ENCODE data around the gene CMTM4. TPM values are rescaled to one million over a fixed set of nuclear protein-coding genes. Genes with fewer than 3 reads are reported as not detected.
A peak's percentile ranks its signal among the peaks of the same experiment; 100 is the strongest.
"Not testable (repeated sequence)": the region's sequence is repeated elsewhere in the genome, so short reads cannot be mapped to it uniquely, and the experiment has no call there.

CMTM4 gene
- total RNA-seq, 6 experiments from 2014 or later = 5.1 to 14.8 (median 8.0) TPM

DNA sequence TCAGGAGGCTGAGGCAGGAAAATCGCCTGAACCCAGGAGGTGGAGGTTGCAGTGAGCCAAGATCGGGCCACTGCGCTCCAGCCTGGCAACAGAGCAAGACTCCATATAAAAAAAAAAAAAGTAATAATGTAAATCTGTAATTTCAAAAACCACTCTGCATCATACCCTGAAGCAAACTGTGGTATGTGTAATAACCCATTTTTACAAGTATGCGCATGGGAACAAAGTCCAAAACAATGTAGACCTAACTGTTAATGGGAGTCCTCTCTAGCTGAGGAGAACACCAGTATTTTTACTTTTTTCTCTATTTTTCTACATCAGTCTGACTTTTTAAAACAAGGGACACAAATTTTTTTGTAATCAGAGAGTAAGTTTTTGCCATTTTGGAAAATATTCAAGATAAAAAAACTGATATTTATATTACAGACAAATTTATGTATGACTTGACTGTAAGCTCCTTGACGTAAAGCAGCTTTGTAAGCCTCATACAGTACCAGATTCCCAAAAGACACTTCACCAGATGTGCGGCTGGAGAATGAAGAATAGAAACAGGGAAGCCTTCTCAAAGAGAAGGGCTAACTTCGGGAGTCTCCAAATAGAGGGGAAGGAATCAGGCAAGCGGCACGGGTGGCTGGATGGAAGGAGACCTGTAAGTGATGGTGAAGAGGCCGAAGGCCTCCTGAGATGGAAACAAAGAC, 25.7 kb downstream of the CMTM4 start:
- H3K9me3 ChIP-seq = no peaks in the 10 kb centered on the region
- H3K27me3 ChIP-seq = no peaks in the 10 kb centered on the region
- no peaks in the 10 kb centered on the region for H3K36me3 ChIP-seq
- H3K4me1 ChIP-seq = no peaks in the 10 kb centered on the region
- no peak overlapping the region for H3K4me3 ChIP-seq
- ATAC-seq (no peak), DNase-seq (peak in 1 of 3 donors; percentile 9)
- H3K27ac ChIP-seq = no peak overlapping the region
- intact Hi-C loops (cut with DNase I) = loop anchor here in 1 of 2 donors (10.0 kb wide), 1 partner anchor 54 kb away; no protein-coding TSS in a partner anchor
- no peak for TF ChIP-seq POLR2A (IDR thresholded peaks at IDR 0.05)
- TF ChIP-seq, protein P1, sequence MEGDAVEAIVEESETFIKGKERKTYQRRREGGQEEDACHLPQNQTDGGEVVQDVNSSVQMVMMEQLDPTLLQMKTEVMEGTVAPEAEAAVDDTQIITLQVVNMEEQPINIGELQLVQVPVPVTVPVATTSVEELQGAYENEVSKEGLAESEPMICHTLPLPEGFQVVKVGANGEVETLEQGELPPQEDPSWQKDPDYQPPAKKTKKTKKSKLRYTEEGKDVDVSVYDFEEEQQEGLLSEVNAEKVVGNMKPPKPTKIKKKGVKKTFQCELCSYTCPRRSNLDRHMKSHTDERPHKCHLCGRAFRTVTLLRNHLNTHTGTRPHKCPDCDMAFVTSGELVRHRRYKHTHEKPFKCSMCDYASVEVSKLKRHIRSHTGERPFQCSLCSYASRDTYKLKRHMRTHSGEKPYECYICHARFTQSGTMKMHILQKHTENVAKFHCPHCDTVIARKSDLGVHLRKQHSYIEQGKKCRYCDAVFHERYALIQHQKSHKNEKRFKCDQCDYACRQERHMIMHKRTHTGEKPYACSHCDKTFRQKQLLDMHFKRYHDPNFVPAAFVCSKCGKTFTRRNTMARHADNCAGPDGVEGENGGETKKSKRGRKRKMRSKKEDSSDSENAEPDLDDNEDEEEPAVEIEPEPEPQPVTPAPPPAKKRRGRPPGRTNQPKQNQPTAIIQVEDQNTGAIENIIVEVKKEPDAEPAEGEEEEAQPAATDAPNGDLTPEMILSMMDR (IDR thresholded peaks at IDR 0.05) = no peak
- WGBS (ENCODE audit: insufficient coverage, low coverage, low lambda C conversion rate, missing lambda C conversion rate) = 93% methylated on average over 9 of the region's 10 CpGs

DNA sequence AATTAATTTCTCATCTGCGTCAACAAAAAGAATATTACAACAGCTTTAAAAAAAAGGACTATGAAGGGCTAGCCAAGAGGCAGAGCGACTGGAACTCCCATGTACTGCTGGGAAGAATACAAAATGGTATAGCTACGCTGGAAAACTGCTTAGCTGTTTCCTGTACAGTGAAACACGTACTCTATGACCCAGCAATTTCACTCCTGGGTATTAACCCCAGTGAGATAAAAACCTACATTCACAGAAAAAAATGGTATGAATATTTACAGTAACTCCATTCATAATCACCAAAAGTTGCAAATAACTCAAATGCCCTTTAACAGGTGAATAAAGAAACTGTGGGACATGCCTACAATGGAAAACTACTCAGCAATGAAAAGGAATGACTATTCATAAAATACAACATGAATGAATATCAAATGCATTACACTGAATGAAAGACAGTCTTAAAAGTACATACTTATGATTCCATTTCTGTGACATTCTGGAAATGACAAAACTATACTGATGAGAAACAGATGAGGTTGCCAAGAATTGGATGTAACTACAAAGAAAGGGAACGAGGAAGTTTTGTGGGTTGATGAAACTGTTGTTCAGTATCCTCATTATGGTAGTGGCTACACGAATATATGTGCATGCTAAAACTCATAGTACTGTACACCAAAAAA, 27.6 kb downstream of the CMTM4 start:
- intact Hi-C loops (cut with DNase I) = no loop called here
- Histone ChIP-seq H3K4me3 (no peak overlapping the region), H3K27ac (no peak overlapping the region), H3K36me3 (no peaks in the 10 kb centered on the region), H3K27me3 (no peaks in the 10 kb centered on the region), H3K9me3 (no peaks in the 10 kb centered on the region), H3K4me1 (no peaks in the 10 kb centered on the region)
- no peak for ATAC-seq
- peak in 1 of 3 donors; percentile 3 for DNase-seq
- no peak for TF ChIP-seq POLR2A (IDR thresholded peaks at IDR 0.05)
- TF ChIP-seq, protein P1 (IDR thresholded peaks at IDR 0.05) = no peak
- 50% methylated on average over 6 of the region's 6 CpGs for WGBS (ENCODE audit: insufficient coverage, low coverage, low lambda C conversion rate, missing lambda C conversion rate)

DNA sequence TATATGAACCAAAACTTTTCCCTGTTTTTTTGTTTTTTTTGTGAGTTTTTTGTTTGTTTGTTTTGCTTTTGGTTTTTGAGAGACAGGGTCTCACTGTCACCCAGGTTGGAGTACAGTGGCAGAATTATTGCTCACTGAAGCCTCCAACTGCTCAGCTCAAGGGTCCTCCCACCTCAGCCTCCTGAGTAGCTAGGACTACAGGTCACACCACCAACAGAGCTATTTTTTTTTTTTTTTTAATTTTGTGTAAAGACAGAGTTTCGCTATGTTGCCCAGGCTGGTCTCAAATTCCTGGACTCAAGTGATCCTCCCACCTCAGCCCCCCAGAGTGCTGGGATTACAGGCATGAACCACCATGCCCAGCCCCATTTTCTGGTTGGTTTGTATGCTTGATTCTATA, 28.6 kb downstream of the CMTM4 start:
- no peaks in the 10 kb centered on the region for H3K36me3 ChIP-seq
- intact Hi-C loops (cut with DNase I) = no loop called here
- no peaks in the 10 kb centered on the region for H3K27me3 ChIP-seq
- no peak overlapping the region for H3K4me3 ChIP-seq
- 100% methylated on average over 1 of the region's 1 CpG for WGBS (ENCODE audit: insufficient coverage, low coverage, low lambda C conversion rate, missing lambda C conversion rate)
- no peaks in the 10 kb centered on the region for H3K9me3 ChIP-seq
- peaks cover 0 to 1% (median 0%) of the 10 kb centered on the region in 4 donors for H3K4me1 ChIP-seq
- no peak for DNase-seq
- no peak overlapping the region for H3K27ac ChIP-seq
- no peak for ATAC-seq
- no peak for TF ChIP-seq POLR2A (IDR thresholded peaks at IDR 0.05)
- TF ChIP-seq, protein P1 (IDR thresholded peaks at IDR 0.05) = no peak

DNA sequence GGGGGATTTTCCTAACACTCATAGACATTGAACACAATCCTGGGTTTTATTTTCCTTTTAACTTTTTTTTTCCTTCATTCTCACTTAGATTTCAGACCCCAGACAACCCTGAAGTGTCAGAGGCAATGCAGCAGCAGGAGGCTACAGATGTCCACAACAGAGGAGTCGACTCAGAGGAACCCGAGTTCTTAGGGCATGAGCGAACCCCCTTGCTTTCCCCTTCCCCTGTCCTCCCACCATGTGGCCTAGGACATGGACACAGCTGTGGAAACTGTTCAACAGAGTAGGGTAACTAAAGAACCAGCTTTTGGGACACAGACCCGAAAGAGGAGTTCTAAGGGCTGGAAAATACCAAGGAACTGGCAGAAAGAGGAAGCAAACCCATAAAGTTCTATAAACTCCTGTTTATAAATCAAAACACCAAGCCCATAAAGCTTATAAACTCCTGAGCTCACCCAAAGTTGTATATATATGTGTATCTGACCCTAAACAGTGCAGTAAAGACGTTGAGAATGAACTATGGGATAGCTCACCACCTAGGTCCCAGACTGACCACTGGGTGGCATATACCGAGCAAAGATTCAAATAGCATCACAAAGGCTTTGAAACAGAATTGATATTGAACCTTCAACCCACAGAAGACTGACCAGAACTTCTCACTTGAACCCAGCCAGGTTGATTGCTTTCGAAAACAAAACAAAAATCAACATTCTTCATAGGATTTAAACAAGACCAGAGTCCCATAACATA, 33.9 kb downstream of the CMTM4 start:
- no peak for TF ChIP-seq POLR2A (IDR thresholded peaks at IDR 0.05)
- TF ChIP-seq, protein P1 (IDR thresholded peaks at IDR 0.05) = peak; percentile 51 to 57 (median 56)
- H3K9me3 ChIP-seq = no peaks in the 10 kb centered on the region
- H3K27me3 ChIP-seq = no peaks in the 10 kb centered on the region
- no peak overlapping the region for H3K4me3 ChIP-seq
- H3K36me3 ChIP-seq = no peaks in the 10 kb centered on the region
- peaks cover 0 to 17% (median 7%) of the 10 kb centered on the region in 4 donors for H3K4me1 ChIP-seq
- 38% methylated on average over 5 of the region's 7 CpGs for WGBS (ENCODE audit: insufficient coverage, low coverage, low lambda C conversion rate, missing lambda C conversion rate)
- DNase-seq = no peak
- ATAC-seq = peak; percentile 76 to 82 (median 80)
- no peak overlapping the region for H3K27ac ChIP-seq
- intact Hi-C loops (cut with DNase I) = no loop called here

DNA sequence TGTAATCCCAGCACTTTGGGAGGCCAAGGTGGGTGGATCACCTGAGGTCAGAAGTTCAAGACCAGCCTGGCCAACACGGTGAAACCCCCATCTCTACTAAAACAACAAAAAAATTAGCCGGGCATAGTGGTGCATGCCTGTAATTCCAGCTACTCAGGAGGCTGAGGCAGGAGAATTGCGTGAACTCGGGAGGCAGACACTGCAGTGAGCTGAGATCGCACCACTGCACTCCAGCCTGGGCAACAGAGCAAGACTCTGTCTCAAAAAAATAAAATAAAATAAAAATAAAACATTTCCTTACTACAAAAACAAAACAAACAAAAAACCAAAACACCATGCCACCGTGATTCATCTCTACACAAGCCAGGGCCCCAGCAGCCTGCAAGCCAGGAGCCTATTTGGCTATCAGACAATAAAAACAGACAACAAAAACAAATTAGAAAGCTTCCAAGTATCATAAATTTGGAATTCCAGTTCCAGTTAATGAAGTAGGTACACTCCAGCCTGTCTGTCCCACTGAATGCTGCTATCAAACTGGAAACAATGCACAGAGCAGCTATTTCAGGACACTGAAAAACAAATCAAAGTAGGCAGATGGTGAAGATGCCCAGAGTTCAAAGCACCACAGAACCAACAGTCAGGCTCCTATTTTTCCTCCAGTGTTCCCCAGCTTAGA, 34.7 kb downstream of the CMTM4 start:
- 44% methylated on average over 3 of the region's 6 CpGs for WGBS (ENCODE audit: insufficient coverage, low coverage, low lambda C conversion rate, missing lambda C conversion rate)

More for the DNA sequence above, 34.7 kb downstream of the CMTM4 start:
- H3K36me3 ChIP-seq; DNase-seq; ATAC-seq; H3K27ac ChIP-seq; H3K4me3 ChIP-seq; H3K27me3 ChIP-seq; H3K9me3 ChIP-seq; intact Hi-C loops (cut with DNase I): not testable (repeated sequence)
- H3K4me1 ChIP-seq = peaks cover 0 to 17% (median 7%) of the 10 kb centered on the region in 4 donors
